COLO829 (cell line): ENCODE results near the gene PSME3IP1.

Experiments used
- DNase-seq: peaks from one replicate; pipeline ENCODE4 v3.0.0; 2012; ENCODE audit warnings: low spot score

PSME3IP1 gene

GRCh38 chr16:57167538-57167937, 18.3 kb downstream of the PSME3IP1 start:
- no peak for DNase-seq

- no peak for DNase-seq
Observed at GRCh38 chr16:57166951-57167350, 18.9 kb downstream of the PSME3IP1 start.

- DNase-seq = no peak
Observed at GRCh38 chr16:57166451-57166850, 19.4 kb downstream of the PSME3IP1 start.

- DNase-seq = no peak
Observed at GRCh38 chr16:57165938-57166337, 19.9 kb downstream of the PSME3IP1 start.

GRCh38 chr16:57165483-57165882, 20.4 kb downstream of the PSME3IP1 start:
- no peak for DNase-seq

GRCh38 chr16:57163842-57164241, 22.0 kb downstream of the PSME3IP1 start:
- no peak for DNase-seq

- DNase-seq = no peak
Observed at GRCh38 chr16:57159447-57159846, 26.4 kb downstream of the PSME3IP1 start.

- no peak for DNase-seq
Observed at GRCh38 chr16:57157533-57157932, 28.3 kb downstream of the PSME3IP1 start.

GRCh38 chr16:57156351-57156703, 29.5 kb downstream of the PSME3IP1 start:
- no peak for DNase-seq

GRCh38 chr16:57155702-57156350, 30.0 kb downstream of the PSME3IP1 start:
- DNase-seq = no peak

GRCh38 chr16:57153841-57154240, 32.0 kb downstream of the PSME3IP1 start:
- DNase-seq = no peak

GRCh38 chr16:57152096-57153093, 33.4 kb downstream of the PSME3IP1 start:
- no peak for DNase-seq

GRCh38 chr16:57151369-57151768, 34.5 kb downstream of the PSME3IP1 start:
- DNase-seq = no peak

- DNase-seq = no peak
Observed at GRCh38 chr16:57150682-57151330, 35.0 kb downstream of the PSME3IP1 start.

- no peak for DNase-seq
Observed at GRCh38 chr16:57149391-57149790, 36.4 kb downstream of the PSME3IP1 start.

GRCh38 chr16:57148481-57148880, 37.4 kb downstream of the PSME3IP1 start:
- no peak for DNase-seq

- no peak for DNase-seq
Observed at GRCh38 chr16:57147381-57148221, 38.2 kb downstream of the PSME3IP1 start.

- DNase-seq = no peak
Observed at GRCh38 chr16:57146735-57147134, 39.1 kb downstream of the PSME3IP1 start.

GRCh38 chr16:57146040-57146647, 39.7 kb downstream of the PSME3IP1 start:
- no peak for DNase-seq

GRCh38 chr16:57145046-57146021, 40.5 kb downstream of the PSME3IP1 start:
- no peak for DNase-seq
